GM23338 (cell line): ENCODE measurements around the gene CLIC3.

Experiments used
- CREB1 ChIP-seq: fragments of 250-450 bp; sonication (Bioruptor Pico); IDR thresholded peaks from 2 replicates; pipeline ENCODE4 v1.5.0; 2020; ENCODE audit warnings: low read depth, mild to moderate bottlenecking, moderate library complexity
- CTCF ChIP-seq, 2 experiments: fragments of 200-600 bp in 1 of 2; sonication (generic) in 1 of 2; conservative IDR thresholded peaks; 2 replicates each; pipeline versions ENCODE4 v1.5.1 to v1.6.1; 2016 to 2017; ENCODE audit warnings: antibody characterized with exemption in 2 of 2, low read depth in 2 of 2, mild to moderate bottlenecking in 2 of 2, moderate library complexity in 1 of 2
- ETS1 ChIP-seq: IDR thresholded peaks from 2 replicates; pipeline ENCODE4 v1.6.1; 2016; ENCODE audit warnings: antibody characterized with exemption
- EZH2 ChIP-seq: fragments of 200-600 bp; sonication (generic); IDR thresholded peaks from one replicate; pipeline ENCODE4 v1.8.0; 2017; ENCODE audit warnings: antibody characterized with exemption, mild to moderate bottlenecking, low read depth; ENCODE audit not compliant: unreplicated experiment
- EZH2phosphoT487 ChIP-seq: fragments of 200-600 bp; sonication (generic); IDR thresholded peaks from one replicate; pipeline ENCODE4 v1.8.1; 2018; ENCODE audit warnings: antibody characterized with exemption; ENCODE audit not compliant: unreplicated experiment
- JUNB ChIP-seq: IDR thresholded peaks from one replicate; pipeline ENCODE4 v1.6.1; 2016; ENCODE audit warnings: antibody characterized with exemption; ENCODE audit not compliant: unreplicated experiment
- NANOG ChIP-seq: IDR thresholded peaks from 2 replicates; pipeline ENCODE4 v1.6.1; 2016; ENCODE audit warnings: antibody characterized with exemption, borderline replicate concordance
- POLR2AphosphoS5 ChIP-seq: IDR thresholded peaks from 2 replicates; pipeline ENCODE4 v1.6.1; 2016; ENCODE audit warnings: antibody characterized with exemption, low read depth
- REST ChIP-seq: IDR thresholded peaks from one replicate; pipeline ENCODE4 v1.6.1; 2018; ENCODE audit warnings: antibody characterized with exemption; ENCODE audit not compliant: unreplicated experiment
- STAT1 ChIP-seq: IDR thresholded peaks from one replicate; pipeline ENCODE4 v1.6.1; 2016; ENCODE audit warnings: antibody characterized with exemption; ENCODE audit not compliant: unreplicated experiment
- ZNF114 ChIP-seq: fragments of 250-450 bp; sonication (Bioruptor Pico); IDR thresholded peaks from 2 replicates; pipeline ENCODE4 v1.5.0; 2020; ENCODE audit warnings: mild to moderate bottlenecking, moderate library complexity
- ZNF331 ChIP-seq: fragments of 250-450 bp; sonication (Bioruptor Pico); IDR thresholded peaks from 2 replicates; pipeline ENCODE4 v1.5.0; 2020; ENCODE audit warnings: low read depth, mild to moderate bottlenecking, moderate library complexity

GRCh38 chr9:137001857-137002645 lies 5.7 kb upstream of the CLIC3 start:
- TF ChIP-seq REST (no peak), CTCF (conservative IDR thresholded peaks at IDR 0.05; ENCODE audit: low read depth in 2 of 2) (no peak), EZH2 (no peak), CREB1 (no peak), POLR2AphosphoS5 (no peak), EZH2phosphoT487 (no peak), ZNF331 (CRISPR knock-in tag) (no peak), NANOG (no peak), ZNF114 (CRISPR knock-in tag) (no peak), JUNB (no peak), ETS1 (no peak), STAT1 (no peak)
